Keratinocyte (primary cell): ENCODE measurements around the gene TUBGCP4. TPM values are rescaled to one million over a fixed set of nuclear protein-coding genes. Genes with fewer than 3 reads are reported as not detected.

Experiments
- DNase-seq: peaks from one replicate; pipeline ENCODE4 v3.0.0-alpha.2; 2011; ENCODE audit warnings: low read depth, missing footprints, low spot score
- FAIRE-seq: peaks from 2 replicates; lab custom pipeline; 2011; peaks lifted over from hg19 to GRCh38; lab: Jason Lieb, UNC
- H2AFZ ChIP-seq: 2 replicates; pipeline ENCODE4 v1.6.0; 2012; ENCODE audit warnings: low read length, control low read depth, inconsistent platforms; ENCODE audit not compliant: control insufficient read depth
- H3K27ac ChIP-seq: 2 replicates; pipeline ENCODE4 v1.5.1; 2011; ENCODE audit warnings: low read length; ENCODE audit not compliant: control insufficient read depth, insufficient read depth
- H3K27me3 ChIP-seq: 3 replicates; pipeline ENCODE4 v1.6.0; 2011; ENCODE audit warnings: low read length; ENCODE audit not compliant: control insufficient read depth, insufficient read depth; ENCODE audit errors: extremely low read depth
- H3K36me3 ChIP-seq, 2 experiments: 2 replicates in 1 of 2; 3 replicates in 1 of 2; pipeline ENCODE4 v1.5.1; 2011; ENCODE audit warnings: low read length in 2 of 2, mild to moderate bottlenecking in 1 of 2; ENCODE audit not compliant: control insufficient read depth in 2 of 2, insufficient read depth in 2 of 2; ENCODE audit errors: extremely low read depth in 1 of 2
- H3K4me1 ChIP-seq: 3 replicates; pipeline ENCODE4 v1.5.1; 2011; ENCODE audit warnings: low read length; ENCODE audit not compliant: control insufficient read depth, insufficient read depth; ENCODE audit errors: extremely low read depth
- H3K4me2 ChIP-seq: 3 replicates; pipeline ENCODE4 v1.6.0; 2011; ENCODE audit warnings: low read depth, low read length; ENCODE audit not compliant: control insufficient read depth, insufficient read depth; ENCODE audit errors: extremely low read depth
- H3K4me3 ChIP-seq, 3 experiments: fragments of 200-600 bp in 1 of 3; sonication (generic) in 1 of 3; 2 replicates in 2 of 3; 3 replicates in 1 of 3; pipeline ENCODE4 v1.5.1; 2011 to 2016; ENCODE audit warnings: low read length in 3 of 3, mild to moderate bottlenecking in 3 of 3, control low read depth in 2 of 3, inconsistent platforms in 1 of 3, low read depth in 1 of 3, mixed read lengths in 1 of 3, mixed run types in 1 of 3, moderate library complexity in 1 of 3; ENCODE audit not compliant: control insufficient read depth in 2 of 3, insufficient read depth in 2 of 3; ENCODE audit errors: extremely low read depth in 1 of 3
- H3K79me2 ChIP-seq: 2 replicates; pipeline ENCODE4 v1.6.0; 2012; ENCODE audit warnings: low read length; ENCODE audit not compliant: control insufficient read depth, insufficient read depth
- H3K9ac ChIP-seq: 3 replicates; pipeline ENCODE4 v1.6.0; 2011; ENCODE audit warnings: low read length; ENCODE audit not compliant: control insufficient read depth, insufficient read depth; ENCODE audit errors: extremely low read depth
- H3K9me1 ChIP-seq: 3 replicates; pipeline ENCODE4 v1.6.0; 2011; ENCODE audit warnings: low read length; ENCODE audit not compliant: control insufficient read depth, insufficient read depth; ENCODE audit errors: extremely low read depth
- H3K9me3 ChIP-seq: 2 replicates; pipeline ENCODE4 v1.5.1; 2012; ENCODE audit warnings: low read depth, low read length; ENCODE audit not compliant: control insufficient read depth
- H4K20me1 ChIP-seq: 3 replicates; pipeline ENCODE4 v1.6.0; 2011; ENCODE audit warnings: low read length; ENCODE audit not compliant: control insufficient read depth, insufficient read depth; ENCODE audit errors: extremely low read depth
- CTCF ChIP-seq, 3 experiments: IDR thresholded peaks in 1 of 3; conservative IDR thresholded peaks in 1 of 3; optimal IDR thresholded peaks in 1 of 3; 2 replicates in 2 of 3; 3 replicates in 1 of 3; pipeline versions ENCODE3 to v1.5.1; 2011; ENCODE audit warnings: low read length in 3 of 3, mild to moderate bottlenecking in 3 of 3, moderate library complexity in 2 of 3, control low read depth in 1 of 3, inconsistent platforms in 1 of 3; ENCODE audit not compliant: insufficient read depth in 2 of 3; ENCODE audit errors: extremely low read depth in 1 of 3
- EZH2 ChIP-seq: IDR thresholded peaks from one replicate; pipeline ENCODE4 v1.6.1; 2012; ENCODE audit warnings: inconsistent platforms, mild to moderate bottlenecking, low read length, moderate library complexity
- dilution Hi-C: fragments of 300-500 bp; cut with MboI; formaldehyde crosslinking; loops from one replicate; pipeline ENCODE4 v1.7.0; 2020; ENCODE audit warnings: low sequenced_read_pairs; ENCODE audit not compliant: extremely low pct_ligation_motif_present
- polyA plus RNA-seq, 5 experiments: library from polyadenylated mRNA; depleted of rRNA in 3 of 5; stranded (reverse) in 3 of 5; stranded (forward) in 1 of 5; unstranded in 1 of 5; fragments of >200 nt; gene quantifications; 1 replicate in 1 of 5; 2 replicates in 3 of 5; 3 replicates in 1 of 5; pipeline versions ENCODE4 v1.2.1 to v1.2.3, GENCODE V29; 2011 to 2012; ENCODE audit warnings: missing spikeins in 2 of 5, low read depth in 1 of 5, low replicate concordance in 1 of 5

Gene TUBGCP4
- polyA plus RNA-seq, 1 donor (not counting 4 experiments of a cell fraction or from before 2014, with no cell fraction given): 16.1 TPM

DNA sequence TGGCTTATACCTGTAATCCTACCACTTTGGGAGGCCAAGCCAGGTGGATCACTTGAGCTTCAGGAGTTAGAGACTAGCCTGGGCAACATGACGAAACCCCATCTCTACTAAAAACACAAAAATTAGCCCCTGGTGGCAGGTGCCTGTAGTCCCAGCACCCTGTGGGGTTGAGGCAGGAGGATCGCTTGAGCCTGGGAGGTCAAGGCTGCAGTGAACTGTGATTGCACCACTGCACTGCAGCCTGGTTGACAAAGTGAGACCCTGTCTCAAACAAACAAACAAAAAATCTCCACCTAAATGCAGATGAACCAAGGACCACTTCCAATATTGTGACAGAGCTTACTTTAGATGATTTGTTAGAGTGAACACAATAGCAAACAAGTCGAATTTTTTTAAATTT, 68.4 kb downstream of the TUBGCP4 start:
- no peak overlapping the region for H3K27ac ChIP-seq
- no peak overlapping the region for H3K4me3 ChIP-seq
- H3K9me3 ChIP-seq: no peaks in the 10 kb centered on the region
- H3K79me2 ChIP-seq: no peaks in the 10 kb centered on the region
- no peak for DNase-seq
- H3K9me1 ChIP-seq: no peaks in the 10 kb centered on the region
- TF ChIP-seq EZH2 (no peak), CTCF (optimal IDR thresholded peaks at IDR 0.05 in 1 of 3, IDR thresholded peaks at IDR 0.05 in 1 of 3, conservative IDR thresholded peaks at IDR 0.05 in 1 of 3; ENCODE audit: extremely low read depth in 1 of 3, insufficient read depth in 2 of 3, low read length in 3 of 3) (no peak)
- peaks cover 9% of the 10 kb centered on the region for H3K4me1 ChIP-seq
- peaks cover 5% of the 10 kb centered on the region in 2 experiments for H3K36me3 ChIP-seq
- H3K9ac ChIP-seq: no peak overlapping the region
- no peaks in the 10 kb centered on the region for H4K20me1 ChIP-seq
- dilution Hi-C loops: no loop called here
- FAIRE-seq: no peak
- no peak overlapping the region for H3K4me2 ChIP-seq
- H2AFZ ChIP-seq: no peak overlapping the region
- no peaks in the 10 kb centered on the region for H3K27me3 ChIP-seq

- Histone ChIP-seq H4K20me1 (no peaks in the 10 kb centered on the region), H3K79me2 (no peaks in the 10 kb centered on the region), H3K9me1 (no peaks in the 10 kb centered on the region), H3K4me3 (no peak overlapping the region), H3K27me3 (no peaks in the 10 kb centered on the region), H3K27ac (peak overlapping the region; percentile 61), H2AFZ (no peak overlapping the region), H3K9me3 (no peaks in the 10 kb centered on the region), H3K4me2 (peak overlapping the region; percentile 58), H3K36me3 (peaks cover 4 to 5% of the 10 kb centered on the region in 2 experiments), H3K4me1 (peaks cover 9% of the 10 kb centered on the region), H3K9ac (peak overlapping the region; percentile 33)
- FAIRE-seq (peak; percentile 95), DNase-seq (peak; percentile 65)
- dilution Hi-C loops: no loop called here
- TF ChIP-seq EZH2 (no peak), CTCF (optimal IDR thresholded peaks at IDR 0.05 in 1 of 3, IDR thresholded peaks at IDR 0.05 in 1 of 3, conservative IDR thresholded peaks at IDR 0.05 in 1 of 3; ENCODE audit: extremely low read depth in 1 of 3, insufficient read depth in 2 of 3, low read length in 3 of 3) (peak; percentile 36 to 69 (median 60))
Measured at GRCh38 chr15:43440721-43441281, 69.9 kb downstream of the TUBGCP4 start.
